Endothelial cell of umbilical vein (primary cell): ENCODE data around the gene MGAT5. TPM values are rescaled to one million over a fixed set of nuclear protein-coding genes. Genes with fewer than 3 reads are reported as not detected.
A peak's percentile ranks its signal among the peaks of the same experiment; 100 is the strongest.

Experiments used
- BruUV-seq: library from RNA; stranded (reverse); fragments of 400-500 nt; replicated peaks from 2 replicates; lab custom pipeline; 2021; lab: Mats Ljungman, UMichigan
- CTCF ChIA-PET: fragments of 300-600, 350-600 bp; sonication (Branson Sonifier 250); formaldehyde crosslinking; loops from one replicate; lab custom pipeline; 2021; ENCODE audit warnings: antibody characterized with exemption, inconsistent platforms; lab: Charles Lee
- POLR2A ChIA-PET: fragments of 300-600, 350-600 bp; sonication (Branson Sonifier 250); formaldehyde crosslinking; loops from one replicate; lab custom pipeline; 2021; ENCODE audit warnings: antibody characterized with exemption, inconsistent platforms; lab: Charles Lee
- DNase-seq: peaks from one replicate; pipeline ENCODE4 v3.0.0-alpha.2; 2011; ENCODE audit warnings: low read depth, low spot score
- FAIRE-seq: peaks from 2 replicates; lab custom pipeline; 2011; peaks lifted over from hg19 to GRCh38; lab: Jason Lieb, UNC
- H2AFZ ChIP-seq: 2 replicates; pipeline ENCODE4 v1.6.0; 2012; ENCODE audit warnings: low read depth, low read length, control low read depth, inconsistent platforms
- H3K27ac ChIP-seq: 2 replicates; pipeline ENCODE4 v1.5.1; 2011; ENCODE audit warnings: low read depth, mild to moderate bottlenecking, control low read depth, low read length, moderate library complexity; ENCODE audit not compliant: insufficient read depth
- H3K27me3 ChIP-seq, 2 experiments: 2 replicates each; pipeline versions ENCODE4 v1.6.0 to v1.6.1; 2011; ENCODE audit warnings: low read length in 2 of 2, mixed read lengths in 1 of 2; ENCODE audit not compliant: control insufficient read depth in 2 of 2, insufficient read depth in 2 of 2
- H3K36me3 ChIP-seq, 2 experiments: 2 replicates in 1 of 2; 3 replicates in 1 of 2; pipeline ENCODE4 v1.5.1; 2011; ENCODE audit warnings: low read length in 2 of 2, mild to moderate bottlenecking in 1 of 2, moderate library complexity in 1 of 2; ENCODE audit not compliant: control insufficient read depth in 2 of 2, insufficient read depth in 2 of 2; ENCODE audit errors: extremely low read depth in 1 of 2
- H3K4me1 ChIP-seq: 3 replicates; pipeline ENCODE4 v1.5.1; 2011; ENCODE audit warnings: mild to moderate bottlenecking, low read length; ENCODE audit not compliant: control insufficient read depth, insufficient read depth; ENCODE audit errors: extremely low read depth
- H3K4me2 ChIP-seq: 2 replicates; pipeline ENCODE4 v1.6.1; 2011; ENCODE audit warnings: low read length, control low read depth, mixed read lengths; ENCODE audit not compliant: insufficient read depth
- H3K4me3 ChIP-seq, 3 experiments: fragments of 200-600 bp in 1 of 3; sonication (generic), shearing (Covaris generic) in 1 of 3; replicated peaks in 1 of 3; 2 replicates each; pipeline ENCODE4 v1.5.1; 2011 to 2016; ENCODE audit warnings: control low read depth in 3 of 3, low read length in 3 of 3, mild to moderate bottlenecking in 2 of 3, inconsistent platforms in 1 of 3, low read depth in 1 of 3, moderate library complexity in 1 of 3; ENCODE audit not compliant: insufficient read depth in 1 of 3
- H3K79me2 ChIP-seq: 2 replicates; pipeline ENCODE4 v1.6.0; 2012; ENCODE audit warnings: low read length, inconsistent platforms; ENCODE audit not compliant: control insufficient read depth, insufficient read depth
- H3K9ac ChIP-seq: replicated peaks from 2 replicates; pipeline ENCODE3; 2011; ENCODE audit warnings: low read length, control low read depth; ENCODE audit not compliant: insufficient read depth; ENCODE audit errors: extremely low read depth
- H3K9me1 ChIP-seq: replicated peaks from 3 replicates; pipeline ENCODE4 v1.6.0; 2011; ENCODE audit warnings: mild to moderate bottlenecking, low read length; ENCODE audit not compliant: control insufficient read depth, insufficient read depth; ENCODE audit errors: extremely low read depth
- H3K9me3 ChIP-seq: replicated peaks from 2 replicates; pipeline ENCODE4 v1.5.1; 2012; ENCODE audit warnings: low read length, inconsistent platforms; ENCODE audit not compliant: control insufficient read depth, insufficient read depth
- H4K20me1 ChIP-seq: replicated peaks from 2 replicates; pipeline ENCODE3; 2011; ENCODE audit warnings: mild to moderate bottlenecking, low read length; ENCODE audit not compliant: control insufficient read depth, insufficient read depth; ENCODE audit errors: extremely low read depth
- CTCF ChIP-seq, 2 donors: IDR thresholded peaks; 1 replicate in 1 of 2; 2 replicates in 1 of 2; pipeline ENCODE4 v1.5.1; 2011; ENCODE audit warnings: low read length in 2 of 2, mild to moderate bottlenecking in 2 of 2, moderate library complexity in 2 of 2, control low read depth in 1 of 2, inconsistent platforms in 1 of 2, low read depth in 1 of 2; ENCODE audit not compliant: insufficient read depth in 1 of 2; ENCODE audit errors: extremely low read depth in 1 of 2
- EZH2 ChIP-seq: IDR thresholded peaks from 2 replicates; pipeline ENCODE4 v1.6.1; 2012; ENCODE audit warnings: borderline replicate concordance, low read depth, mild to moderate bottlenecking, moderate library complexity, low read length, inconsistent platforms; ENCODE audit not compliant: severe bottlenecking
- FOS ChIP-seq: IDR thresholded peaks from 2 replicates; pipeline ENCODE4 v1.6.1; 2011; ENCODE audit warnings: mild to moderate bottlenecking, low read length, moderate library complexity, borderline replicate concordance; ENCODE audit not compliant: insufficient read depth
- GATA2 ChIP-seq: IDR thresholded peaks from 2 replicates; pipeline ENCODE4 v1.7.0; 2011; ENCODE audit warnings: low read depth, mild to moderate bottlenecking, moderate library complexity, mixed read lengths, low read length; ENCODE audit not compliant: insufficient read length, insufficient read depth
- JUN ChIP-seq: IDR thresholded peaks from 2 replicates; pipeline ENCODE4 v1.6.1; 2011; ENCODE audit warnings: borderline replicate concordance, low read depth; ENCODE audit not compliant: insufficient read length, insufficient read depth
- MAX ChIP-seq: IDR thresholded peaks from 2 replicates; pipeline ENCODE4 v1.6.1; 2011; ENCODE audit not compliant: insufficient read depth, insufficient read length
- MYC ChIP-seq: IDR thresholded peaks from one replicate; pipeline ENCODE4 v1.6.1; 2011; ENCODE audit warnings: mild to moderate bottlenecking, low read depth, low read length
- POLR2A ChIP-seq: IDR thresholded peaks from 2 replicates; pipeline ENCODE4 v1.6.1; 2012; ENCODE audit warnings: low read depth, mild to moderate bottlenecking, control low read depth, low read length
- dilution Hi-C: fragments of 300-500 bp; cut with MboI; formaldehyde crosslinking; loops from one replicate; pipeline ENCODE4 v1.15.0; 2019; ENCODE audit warnings: low sequenced_read_pairs; ENCODE audit not compliant: extremely low pct_ligation_motif_present
- intact Hi-C: fragments of 100-400 bp; cut with micrococcal nuclease; formaldehyde crosslinking; loops from one replicate; pipeline ENCODE4 v1.10.0; 2022
- polyA plus RNA-seq, 4 experiments: library from polyadenylated mRNA; depleted of rRNA in 3 of 4; stranded (reverse) in 3 of 4; unstranded in 1 of 4; fragments of >200 nt; gene quantifications; 2 replicates each; pipeline versions ENCODE4 v1.2.1 to v1.2.3, GENCODE V29; 2011 to 2012; ENCODE audit warnings: missing spikeins in 1 of 4
- total RNA-seq: library from RNA; stranded (reverse); gene quantifications from 2 replicates; pipeline ENCODE4 v1.2.3, GENCODE V29; 2021

Gene MGAT5
- total and polyA plus RNA-seq, 2 donors (not counting 3 experiments of a cell fraction or from before 2014, with no cell fraction given) = 17.7 to 84.1 TPM

GRCh38 chr2:134429886-134430285, 176.0 kb downstream of the MGAT5 start:
- no peaks in the 10 kb centered on the region for H3K36me3 ChIP-seq
- BruUV-seq = no TSS peak
- TF ChIP-seq MAX (no peak), MYC (no peak), EZH2 (no peak), GATA2 (no peak), POLR2A (no peak), FOS (no peak)
- ChIA-PET POLR2A (no interaction called here), CTCF (interaction anchor here (1.0 to 3.4 kb wide), 2 partner anchors 18 to 22 kb away, joined by 5 to 36 read pairs; no protein-coding TSS in a partner anchor)
- H3K4me3 ChIP-seq = no peak overlapping the region
- H3K79me2 ChIP-seq = no peaks in the 10 kb centered on the region
- intact Hi-C loops = no loop called here
- FAIRE-seq (no peak), DNase-seq (no peak)
- H2AFZ ChIP-seq = no peak overlapping the region
- H3K27ac ChIP-seq = no peak overlapping the region
- no peaks in the 10 kb centered on the region for H3K9me1 ChIP-seq
- no peak overlapping the region for H3K9ac ChIP-seq
- no peak overlapping the region for H3K4me2 ChIP-seq
- no peaks in the 10 kb centered on the region for H4K20me1 ChIP-seq
- H3K9me3 ChIP-seq = no peaks in the 10 kb centered on the region
- H3K4me1 ChIP-seq = peaks cover 47% of the 10 kb centered on the region
- no peaks in the 10 kb centered on the region for H3K27me3 ChIP-seq
- dilution Hi-C loops = no loop called here

GRCh38 chr2:134431838-134432434, 178.1 kb downstream of the MGAT5 start:
- no TSS peak for BruUV-seq
- Histone ChIP-seq H4K20me1 (no peaks in the 10 kb centered on the region), H3K36me3 (no peaks in the 10 kb centered on the region), H2AFZ (peak overlapping the region; percentile 5), H3K9me3 (no peaks in the 10 kb centered on the region), H3K27me3 (no peaks in the 10 kb centered on the region), H3K4me1 (peaks cover 33% of the 10 kb centered on the region), H3K79me2 (no peaks in the 10 kb centered on the region), H3K4me3 (no peak overlapping the region), H3K9ac (no peak overlapping the region), H3K4me2 (no peak overlapping the region), H3K9me1 (no peaks in the 10 kb centered on the region), H3K27ac (peak overlapping the region; percentile 45)
- intact Hi-C loops = no loop called here
- DNase-seq (peak; percentile 55), FAIRE-seq (peak; percentile 90)
- CTCF ChIA-PET = interaction anchor here (1.2 to 3.4 kb wide), 13 partner anchors 10 to 547 kb away, joined by 3 to 36 read pairs (median 5); no protein-coding TSS in a partner anchor
- POLR2A ChIA-PET = no interaction called here
- peak; percentile 82 for TF ChIP-seq FOS
- no peak for TF ChIP-seq CTCF (IDR thresholded peaks at IDR 0.05; ENCODE audit: extremely low read depth in 1 of 2, insufficient read depth in 1 of 2, low read depth in 1 of 2, low read length in 2 of 2)
- TF ChIP-seq JUN = peak; percentile 48
- dilution Hi-C loops = no loop called here
